ENCODE data around the gene RAB35.

Gene RAB35

DNA sequence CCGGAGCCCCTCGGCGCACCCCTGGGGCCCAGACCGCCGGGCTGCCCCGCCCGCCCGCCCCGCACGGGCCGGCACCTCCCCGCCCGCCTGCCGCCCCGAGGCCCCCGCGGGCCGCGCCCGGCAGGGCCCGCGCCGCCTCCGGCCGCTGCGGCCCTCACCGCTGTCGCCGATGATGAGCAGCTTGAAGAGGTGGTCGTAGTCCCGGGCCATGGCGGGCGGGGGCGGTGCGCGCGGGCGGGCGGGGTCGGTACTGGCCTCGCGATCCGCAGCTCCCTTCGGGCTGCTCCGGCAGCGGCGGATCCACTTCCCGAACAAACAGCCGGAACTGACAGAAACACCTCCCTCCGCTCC is at the start of gene RAB35:
RAB35 (minus strand) TSS at position 313 of the 351 bp plus-strand sequence; CDS start at position 210, 103 bp downstream.
- no peak for DNase-seq

- no peak for DNase-seq
Measured at GRCh38 chr12:120164293-120164692, 47.7 kb upstream of the RAB35 start.

DNA sequence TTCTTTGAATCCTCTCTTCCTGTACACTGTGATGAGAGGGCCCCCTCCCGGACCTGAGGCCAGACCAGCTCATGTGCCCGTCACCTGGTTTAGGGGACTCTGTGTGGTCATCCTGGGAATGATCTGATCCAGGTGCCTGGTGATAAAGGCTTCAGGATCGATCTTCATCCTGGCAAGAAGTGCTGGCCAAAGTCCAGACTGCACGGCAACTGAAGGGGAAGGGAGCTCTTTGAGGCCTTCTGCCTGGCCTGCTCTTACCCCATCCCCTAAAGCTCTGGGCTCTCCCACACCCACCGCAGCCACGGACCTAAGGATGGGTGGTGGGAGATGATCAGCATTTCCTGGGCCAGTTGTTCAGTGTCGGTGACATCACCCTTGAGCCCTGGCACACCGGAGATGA is 46.2 kb upstream of the RAB35 start:
- no peak for DNase-seq

DNA sequence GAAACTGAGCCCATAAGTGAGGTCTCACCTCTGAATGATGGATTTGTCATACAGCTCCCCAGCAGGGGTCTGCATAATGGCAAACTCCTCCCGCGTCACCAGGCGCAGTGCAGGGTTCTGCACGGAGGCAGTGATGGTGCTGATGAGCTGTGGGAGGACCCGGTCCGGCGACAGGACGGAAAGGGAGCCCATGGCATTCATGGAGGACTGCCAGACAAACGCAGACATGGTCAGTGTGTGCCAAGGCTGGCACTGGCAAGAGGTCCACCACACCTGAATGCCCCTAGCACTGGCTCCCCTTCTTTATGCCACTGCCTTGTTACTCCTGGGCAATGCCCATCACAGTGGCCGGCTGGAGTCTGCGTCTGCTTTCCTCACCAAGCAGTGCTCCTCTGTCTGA is 45.3 kb upstream of the RAB35 start:
- no peak for DNase-seq

- DNase-seq, result no peak
Measured at GRCh38 chr12:120159509-120160237, 43.1 kb upstream of the RAB35 start.

GRCh38 chr12:120158351-120158750 is 41.8 kb upstream of the RAB35 start:
- no peak for DNase-seq

- DNase-seq, result no peak
Measured at GRCh38 chr12:120157678-120158077, 41.1 kb upstream of the RAB35 start.

DNA sequence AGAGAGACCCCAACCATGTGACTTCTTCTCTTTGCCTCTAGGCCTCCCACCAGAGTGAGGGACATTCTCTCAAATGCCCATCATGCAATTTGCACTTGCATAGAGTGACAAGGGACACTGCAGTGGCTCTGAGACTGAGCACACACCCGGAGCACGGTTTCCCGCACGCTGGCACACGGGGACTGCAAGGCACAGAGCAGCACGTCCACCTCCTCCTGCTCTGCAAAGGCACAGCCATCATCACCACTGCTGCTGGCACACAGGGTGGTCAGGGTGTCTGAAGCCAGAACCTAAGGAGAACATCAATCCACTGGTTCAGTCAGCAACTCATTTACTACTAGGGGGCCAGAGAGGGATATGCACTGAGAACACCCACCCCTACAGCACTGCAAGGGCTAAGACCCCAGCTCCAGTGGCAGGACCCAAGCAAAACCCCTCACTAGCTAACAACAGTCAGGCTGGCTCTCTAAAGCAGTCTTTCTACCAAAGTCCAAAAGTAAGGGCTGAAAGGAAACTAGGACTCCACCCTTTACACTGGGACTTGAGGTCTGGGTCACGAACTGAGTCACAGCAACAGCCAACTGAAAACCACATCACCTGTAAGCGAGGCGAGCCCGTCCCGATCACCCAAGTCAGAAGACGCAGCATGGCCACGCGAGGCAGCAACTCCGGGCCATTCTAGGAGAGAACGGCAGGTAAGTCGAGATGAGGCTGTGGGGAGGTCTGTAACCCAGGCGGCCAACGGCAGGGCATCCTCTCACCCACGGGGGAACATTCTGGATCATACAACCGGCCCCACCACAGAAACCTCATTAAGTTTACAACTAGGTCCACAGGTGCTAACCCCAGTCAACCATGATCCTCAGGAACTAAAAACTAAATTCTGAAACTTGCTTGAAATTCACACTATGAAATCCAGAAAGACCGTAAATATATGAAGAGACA is 40.0 kb upstream of the RAB35 start:
- DNase-seq, result no peak

DNA sequence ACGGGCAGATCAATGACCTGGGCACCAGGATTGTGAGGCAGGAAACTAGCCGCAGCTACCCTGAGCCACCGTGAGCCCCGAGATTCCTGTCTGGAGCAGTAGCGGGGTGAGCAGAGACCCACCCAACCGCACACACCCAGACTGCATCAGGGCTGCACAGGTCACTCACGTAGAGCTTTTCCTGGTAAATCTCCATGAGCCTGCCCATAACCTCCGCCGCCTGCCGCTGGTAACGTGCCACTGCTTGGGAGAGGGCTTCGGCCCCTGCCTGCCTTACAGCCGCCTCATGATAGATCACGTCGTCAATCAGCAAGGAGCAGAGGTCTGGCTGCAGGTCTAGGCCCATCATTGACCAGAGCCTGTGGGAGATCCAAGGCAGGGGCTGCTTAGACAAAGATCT is 38.5 kb upstream of the RAB35 start:
- no peak for DNase-seq

DNA sequence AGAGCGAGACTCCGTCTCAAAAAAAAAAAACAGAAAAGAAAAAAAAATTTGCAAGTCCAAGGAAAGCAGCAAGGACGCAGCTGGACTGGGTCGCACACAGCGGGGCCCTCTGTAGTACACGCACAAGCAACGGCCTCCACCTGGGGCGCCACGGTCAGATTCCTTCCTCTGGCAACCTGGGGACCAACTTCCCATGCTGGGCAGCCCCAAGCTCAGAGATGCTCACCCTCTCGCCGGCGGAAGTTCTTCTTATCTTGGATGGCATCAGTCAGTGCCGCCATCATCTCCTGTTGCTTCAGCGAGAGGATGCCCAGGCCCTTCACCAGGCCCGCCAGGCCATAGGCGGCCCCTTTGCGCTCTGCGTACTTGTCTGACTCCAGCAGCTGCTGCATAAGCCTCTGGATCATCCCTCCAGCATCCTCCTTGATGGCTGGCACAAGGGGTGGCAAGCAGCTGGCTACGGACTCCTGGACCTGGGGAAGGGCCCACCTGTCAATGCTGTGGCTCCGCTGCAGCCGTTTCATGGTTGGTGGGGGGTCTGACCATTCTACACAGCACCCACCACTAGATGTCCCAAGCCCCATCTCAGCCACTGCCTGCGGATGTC is 34.5 kb upstream of the RAB35 start:
- no peak for DNase-seq

DNA sequence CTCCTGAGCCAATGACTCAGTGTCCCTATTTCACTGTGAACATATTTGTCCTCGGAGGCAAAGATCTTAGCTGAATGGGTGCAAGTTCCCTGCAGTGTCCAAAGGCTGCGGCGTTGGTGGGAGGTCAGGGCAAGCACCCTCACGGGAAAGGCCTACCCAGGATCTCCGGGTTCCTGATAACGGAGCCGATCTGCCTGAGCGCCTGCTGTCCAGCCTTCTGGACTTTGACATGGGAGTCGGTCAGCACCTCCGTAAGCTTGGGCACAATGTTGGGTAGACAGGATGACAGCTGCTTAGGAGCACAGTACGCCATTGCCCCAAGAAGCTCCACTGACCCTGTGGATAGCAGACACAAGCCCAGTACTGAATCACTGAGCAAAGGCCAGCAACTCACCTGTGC is 31.5 kb upstream of the RAB35 start:
- no peak for DNase-seq

GRCh38 chr12:120145164-120145563 is 28.6 kb upstream of the RAB35 start:
- no peak for DNase-seq

DNA sequence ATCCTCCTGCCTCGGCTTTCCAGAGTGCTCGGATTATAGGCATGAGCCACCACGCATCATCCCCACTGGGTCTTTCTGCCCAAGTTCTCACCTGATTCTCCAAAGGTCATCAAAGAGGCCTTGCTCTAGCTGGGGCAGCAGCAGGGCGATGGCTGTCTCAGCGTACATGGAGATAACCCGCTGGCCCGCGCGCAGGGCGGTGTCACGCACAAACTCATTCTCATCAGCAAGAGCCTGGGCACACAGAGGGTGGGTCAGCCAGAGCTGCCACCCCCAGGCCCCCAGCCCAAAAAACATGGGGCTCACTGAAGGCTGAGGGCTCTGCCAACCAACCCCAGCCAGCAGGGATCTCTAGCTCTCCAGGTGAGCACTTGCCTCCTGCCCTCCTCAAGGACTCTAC is 27.7 kb upstream of the RAB35 start:
- DNase-seq, result no peak

- DNase-seq, result no peak
Measured at GRCh38 chr12:120142231-120142877, 25.8 kb upstream of the RAB35 start.

GRCh38 chr12:120141336-120141735 is 24.8 kb upstream of the RAB35 start:
- DNase-seq, result no peak

GRCh38 chr12:120140603-120141002 is 24.1 kb upstream of the RAB35 start:
- no peak for DNase-seq

DNA sequence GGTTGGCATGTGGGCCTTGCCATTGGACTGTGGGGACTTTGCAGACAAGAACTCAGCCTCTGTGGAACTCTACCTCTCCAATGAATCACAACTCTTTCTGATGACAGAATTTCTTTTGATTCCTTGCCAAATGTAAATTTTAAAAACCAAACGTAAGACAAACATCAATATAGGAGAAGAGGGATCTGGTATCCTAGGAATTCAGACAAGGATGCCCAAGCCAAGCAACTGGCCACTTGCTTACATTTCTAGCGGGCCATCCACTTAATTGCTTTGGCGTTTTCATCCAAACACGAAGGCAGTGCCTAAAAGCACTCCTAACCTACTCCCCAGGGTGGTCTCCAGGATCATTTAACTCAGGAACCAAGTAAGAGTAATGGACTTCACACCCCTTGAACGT is 23.4 kb upstream of the RAB35 start:
- no peak for DNase-seq

GRCh38 chr12:120138366-120138765 is 21.8 kb upstream of the RAB35 start:
- no peak for DNase-seq

GRCh38 chr12:120137833-120138232 is 21.3 kb upstream of the RAB35 start:
- DNase-seq, result no peak

GRCh38 chr12:120136093-120136770 is 19.7 kb upstream of the RAB35 start:
- DNase-seq, result no peak

GRCh38 chr12:120134307-120134980 is 17.9 kb upstream of the RAB35 start:
- no peak for DNase-seq

DNA sequence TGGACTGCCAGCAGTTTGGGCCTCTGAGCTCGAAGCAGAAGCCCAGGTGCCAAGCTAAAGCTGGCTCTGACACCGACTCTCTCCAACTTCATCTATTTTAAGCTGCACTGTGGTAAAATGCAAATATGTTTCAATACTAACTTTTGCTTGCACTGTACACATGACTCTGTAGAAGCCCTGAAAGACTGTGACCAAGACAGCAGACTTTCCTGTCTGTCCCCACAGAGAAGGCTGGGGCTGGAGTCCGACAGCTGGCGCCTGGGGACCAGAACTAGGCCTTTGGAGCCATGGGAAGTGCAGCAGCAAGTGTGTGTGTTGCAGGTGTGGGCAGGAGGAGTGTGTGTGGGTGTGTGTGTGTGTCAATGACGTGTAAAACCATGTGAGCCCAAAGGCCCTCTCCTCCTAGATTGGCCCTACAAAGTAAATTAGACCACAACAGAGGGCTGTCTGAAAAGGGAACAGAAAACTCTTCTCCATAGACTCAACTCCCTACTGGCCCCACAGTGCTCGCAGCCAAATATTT is 16.4 kb upstream of the RAB35 start:
- DNase-seq, result no peak

Measured in hematopoietic multipotent progenitor cell treated with erythropoietin and hydrocortisone succinate and interleukin-3 and kit ligand, for 4 days (in vitro differentiated cells).